Caco-2 (cell line): ENCODE measurements around the gene NOL9. TPM values are rescaled to one million over a fixed set of nuclear protein-coding genes. Genes with fewer than 3 reads are reported as not detected.

Experiments used
- BruUV-seq: library from RNA; stranded (reverse); fragments of 400-500 nt; replicated peaks from 2 replicates; lab custom pipeline; 2021; lab: Mats Ljungman, UMichigan
- CTCF ChIA-PET: fragments of 300-600 bp; sonication (Branson Sonifier 250); formaldehyde crosslinking; loops from one replicate; lab custom pipeline; 2022; ENCODE audit warnings: antibody characterized with exemption; lab: Charles Lee
- POLR2A ChIA-PET: fragments of 300-600 bp; sonication (Branson Sonifier 250); formaldehyde crosslinking; loops from one replicate; lab custom pipeline; 2022; ENCODE audit warnings: antibody characterized with exemption; lab: Charles Lee
- DNase-seq, 2 experiments: peaks; one replicate each; pipeline versions ENCODE4 v3.0.0 to v3.0.0-alpha.2; 2020 to 2022
- H3K27me3 ChIP-seq: replicated peaks from 2 replicates; pipeline ENCODE4 v1.6.0; 2011; ENCODE audit warnings: low read length; ENCODE audit not compliant: control insufficient read depth, insufficient read depth
- H3K36me3 ChIP-seq: 2 replicates; pipeline ENCODE4 v1.5.1; 2011; ENCODE audit warnings: low read length; ENCODE audit not compliant: control insufficient read depth, insufficient read depth
- H3K4me1 ChIP-seq: fragments of 250-450 bp; sonication (Bioruptor Pico); 2 replicates; pipeline ENCODE4 v1.5.1; 2020; ENCODE audit warnings: mild to moderate bottlenecking
- H3K4me3 ChIP-seq: 2 replicates; pipeline ENCODE4 v1.5.1; 2011; ENCODE audit warnings: low read depth, mild to moderate bottlenecking, control low read depth, low read length
- H3K9me3 ChIP-seq: fragments of 250-450 bp; sonication (Bioruptor Pico); 2 replicates; pipeline ENCODE4 v1.5.1; 2020; ENCODE audit warnings: mild to moderate bottlenecking, moderate library complexity
- H3K27ac Mint-ChIP-seq: one replicate; pipeline ENCODE4 v1.8.0; 2022; ENCODE audit warnings: mixed read lengths; ENCODE audit not compliant: unreplicated experiment
- H3K27me3 Mint-ChIP-seq: one replicate; pipeline ENCODE4 v1.8.0; 2022; ENCODE audit warnings: mixed read lengths; ENCODE audit not compliant: insufficient read depth, unreplicated experiment
- H3K36me3 Mint-ChIP-seq: one replicate; pipeline ENCODE4 v1.8.0; 2022; ENCODE audit warnings: mild to moderate bottlenecking, mixed read lengths; ENCODE audit not compliant: insufficient read depth, unreplicated experiment
- H3K4me1 Mint-ChIP-seq: one replicate; pipeline ENCODE4 v1.8.0; 2022; ENCODE audit warnings: low read depth, mixed read lengths; ENCODE audit not compliant: unreplicated experiment
- H3K4me3 Mint-ChIP-seq: one replicate; pipeline ENCODE4 v1.8.0; 2022; ENCODE audit warnings: mild to moderate bottlenecking, moderate library complexity, mixed read lengths; ENCODE audit not compliant: unreplicated experiment
- H3K9me3 Mint-ChIP-seq: one replicate; pipeline ENCODE4 v1.8.0; 2022; ENCODE audit warnings: mixed read lengths; ENCODE audit not compliant: unreplicated experiment
- CTCF ChIP-seq, 2 experiments: fragments of 200-600 bp in 1 of 2; IDR thresholded peaks; 1 replicate in 1 of 2; 2 replicates in 1 of 2; pipeline versions ENCODE4 v1.5.1 to v1.8.0; 2011 to 2022; ENCODE audit warnings: antibody characterized with exemption in 1 of 2, control low read depth in 1 of 2, inconsistent platforms in 1 of 2, low read depth in 1 of 2, low read length in 1 of 2, mild to moderate bottlenecking in 1 of 2, moderate library complexity in 1 of 2; ENCODE audit not compliant: insufficient read depth in 1 of 2, severe bottlenecking in 1 of 2, unreplicated experiment in 1 of 2
- intact Hi-C: fragments of 100-400 bp; cut with micrococcal nuclease; formaldehyde crosslinking; loops from one replicate; pipeline ENCODE4 v1.10.0; 2022; ENCODE audit not compliant: unreplicated experiment
- total RNA-seq: library from RNA; stranded (reverse); gene quantifications from 2 replicates; pipeline ENCODE4 v1.2.3, GENCODE V29; 2022

NOL9 gene
- total RNA-seq, 1 experiment from 2014 or later = 33.6 TPM

GRCh38 chr1:6557597-6557996 lies 3.3 kb upstream of the NOL9 start:
- peaks cover 5% of the 10 kb centered on the region for H3K4me1 Mint-ChIP-seq

GRCh38 chr1:6554907-6555778 lies 830 bp upstream of the NOL9 start, which contains the start of gene TAS1R1:
Gene TAS1R1, plus strand, starts transcription at chr1:6555307. Its CDS starts 67 bp downstream, at chr1:6555374.
- ChIA-PET POLR2A (no interaction called here), CTCF (interaction anchor here (0.6 to 1.1 kb wide), 3 partner anchors 25 to 74 kb away, joined by 3 to 6 read pairs (median 3); partner anchors contain the start of gene ZBTB48)
- Mint-ChIP-seq H3K4me1 (peaks cover 5% of the 10 kb centered on the region), H3K36me3 (peaks cover 22% of the 10 kb centered on the region), H3K27me3 (no peaks in the 10 kb centered on the region), H3K27ac (no peak within 1 kb of the TSS), H3K4me3 (peak within 1 kb of the TSS; percentile 72), H3K9me3 (no peaks in the 10 kb centered on the region)
- H3K9me3 ChIP-seq = no peaks in the 10 kb centered on the region
- intact Hi-C loops = loop anchor here (1.0 to 10.0 kb wide), 2 partner anchors 50 to 91 kb away; partner anchors contain the start of gene KLHL21
- no peak for DNase-seq
- H3K36me3 ChIP-seq = no peaks in the 10 kb centered on the region
- no peaks in the 10 kb centered on the region for H3K27me3 ChIP-seq
- peaks cover 5% of the 10 kb centered on the region; the same call in 1 of the 2 replicates for H3K4me1 ChIP-seq
- BruUV-seq = no TSS peak
- no peak for TF ChIP-seq CTCF (IDR thresholded peaks at IDR 0.05; ENCODE audit: insufficient read depth in 1 of 2, low read depth in 1 of 2, low read length in 1 of 2, severe bottlenecking in 1 of 2, unreplicated experiment in 1 of 2)
- peak within 1 kb of the TSS; percentile 96 for H3K4me3 ChIP-seq

More at GRCh38 chr1:6557597-6557996, 3.3 kb upstream of the NOL9 start:
- no peak for DNase-seq
- Mint-ChIP-seq H3K9me3 (no peaks in the 10 kb centered on the region), H3K4me3 (no peak overlapping the region), H3K27me3 (no peaks in the 10 kb centered on the region), H3K27ac (no peak overlapping the region), H3K36me3 (peaks cover 7% of the 10 kb centered on the region)
- Histone ChIP-seq H3K4me3 (no peak overlapping the region), H3K9me3 (no peaks in the 10 kb centered on the region), H3K4me1 (peaks cover 5% of the 10 kb centered on the region; the same call in 1 of the 2 replicates), H3K27me3 (no peaks in the 10 kb centered on the region; the same call in 1 of the 2 replicates), H3K36me3 (no peaks in the 10 kb centered on the region)
- no TSS peak for BruUV-seq
- no peak for TF ChIP-seq CTCF (IDR thresholded peaks at IDR 0.05; ENCODE audit: insufficient read depth in 1 of 2, low read depth in 1 of 2, low read length in 1 of 2, severe bottlenecking in 1 of 2, unreplicated experiment in 1 of 2)
- intact Hi-C loops = loop anchor here (10.0 kb wide), 1 partner anchor 47 kb away; the partner anchor contains the start of gene KLHL21
- CTCF ChIA-PET = no interaction called here
- POLR2A ChIA-PET = no interaction called here

- H3K4me1 Mint-ChIP-seq = no peaks in the 10 kb centered on the region
- TF ChIP-seq CTCF (IDR thresholded peaks at IDR 0.05; ENCODE audit: insufficient read depth in 1 of 2, low read depth in 1 of 2, low read length in 1 of 2, severe bottlenecking in 1 of 2, unreplicated experiment in 1 of 2) = no peak
- ChIA-PET POLR2A (no interaction called here), CTCF (no interaction called here)
- H3K27me3 Mint-ChIP-seq = no peaks in the 10 kb centered on the region
- no TSS peak for BruUV-seq
- H3K27ac Mint-ChIP-seq = no peak overlapping the region
- no peaks in the 10 kb centered on the region for H3K9me3 Mint-ChIP-seq
- peaks cover 55% of the 10 kb centered on the region for H3K36me3 Mint-ChIP-seq
- intact Hi-C loops = no loop called here
- H3K4me3 Mint-ChIP-seq = no peak overlapping the region
- DNase-seq = no peak
- Histone ChIP-seq H3K27me3 (no peaks in the 10 kb centered on the region), H3K4me1 (no peaks in the 10 kb centered on the region), H3K36me3 (no peaks in the 10 kb centered on the region; the same call in 1 of the 2 replicates), H3K9me3 (no peaks in the 10 kb centered on the region), H3K4me3 (no peak overlapping the region)
Measured at GRCh38 chr1:6547301-6547700, 7.0 kb downstream of the NOL9 start.
